Transverse colon (tissue), 4 donors: ENCODE measurements around the gene GPR108. TPM values are rescaled to one million over a fixed set of nuclear protein-coding genes. Genes with fewer than 3 reads are reported as not detected.
A peak's percentile ranks its signal among the peaks of the same experiment; 100 is the strongest.
"Not testable (repeated sequence)": the region's sequence is repeated elsewhere in the genome, so short reads cannot be mapped to it uniquely, and the experiment has no call there.

Experiments
- DNase-seq: peaks from one replicate; pipeline ENCODE4 v3.0.0-alpha.2; 2019
- H3K27ac ChIP-seq, 4 donors: fragments of 200-600 bp; sonication (generic); 2 replicates each; pipeline ENCODE4 v1.5.1; 2016 to 2018; ENCODE audit warnings: inconsistent platforms in 4 of 4
- H3K27me3 ChIP-seq: fragments of 200-600 bp; sonication (generic); 2 replicates; pipeline ENCODE4 v1.5.1; 2017; ENCODE audit warnings: inconsistent platforms
- H3K36me3 ChIP-seq, 4 donors: fragments of 200-600 bp; sonication (generic); 2 replicates each; pipeline ENCODE4 v1.5.1; 2017 to 2019; ENCODE audit warnings: inconsistent platforms in 4 of 4
- H3K4me1 ChIP-seq, 4 donors: fragments of 200-600 bp; sonication (generic); 2 replicates each; pipeline ENCODE4 v1.5.1; 2017 to 2020; ENCODE audit warnings: inconsistent platforms in 4 of 4
- H3K4me3 ChIP-seq, 4 donors: fragments of 200-600 bp; sonication (generic); 1 replicate in 1 of 4; 2 replicates in 3 of 4; pipeline versions ENCODE4 v1.5.1 to v1.6.1; 2017 to 2019; ENCODE audit warnings: inconsistent platforms in 4 of 4
- H3K9me3 ChIP-seq, 2 donors: fragments of 200-600 bp; sonication (generic); 2 replicates each; pipeline ENCODE4 v1.5.1; 2017 to 2019; ENCODE audit warnings: inconsistent platforms in 2 of 2
- EP300 ChIP-seq: sonication (generic); formaldehyde crosslinking; IDR thresholded peaks from one replicate; pipeline ENCODE4 v1.6.1; 2017; ENCODE audit warnings: antibody characterized with exemption, low read depth
- POLR2A ChIP-seq: fragments of 450-650 bp; IDR thresholded peaks from one replicate; pipeline ENCODE4 v1.6.1; 2016; ENCODE audit warnings: antibody characterized with exemption, mild to moderate bottlenecking, moderate library complexity
- POLR2AphosphoS5 ChIP-seq, 3 donors: sonication (generic); formaldehyde crosslinking; IDR thresholded peaks; one replicate each; pipeline ENCODE4 v1.6.1; 2016; ENCODE audit warnings: antibody characterized with exemption in 3 of 3
- WGBS, 2 donors: methylation state at CpG; one replicate each; pipeline ENCODE4 v1.1.5; 2018; ENCODE audit warnings: low coverage in 1 of 2; 5-methylcytosine and 5-hydroxymethylcytosine counted together
- in situ Hi-C, 4 donors: fragments of 200-750 bp; cut with MboI; loops; one replicate each; pipeline versions ENCODE4 v1.15.0 to v1.15.1; 2017; ENCODE audit warnings: low sequenced_read_pairs in 3 of 4, low pct_ligation_motif_present in 1 of 4, low pct_unique_long_range_greater_than_20kb in 1 of 4
- intact Hi-C: fragments of 100-400 bp; cut with DNase I; formaldehyde crosslinking; loops from one replicate; pipeline ENCODE4 v1.15.1; 2023; ENCODE audit warnings: low total_unique reads
- total RNA-seq, 4 donors: library from RNA; depleted of rRNA; stranded (reverse); fragments of >200 nt; gene quantifications; one replicate each; pipeline ENCODE4 v1.1.0, GENCODE V29; 2016
- TF ChIP-seq, protein P1 (sequence below), 5 experiments: fragments of 200-600 bp in 3 of 5; fragments of 450-650 bp in 2 of 5; sonication (generic) in 3 of 5; IDR thresholded peaks; 1 replicate in 2 of 5; 2 replicates in 3 of 5; pipeline ENCODE4 v1.5.1; 2016 to 2017; ENCODE audit warnings: antibody characterized with exemption in 5 of 5, inconsistent platforms in 3 of 5, mild to moderate bottlenecking in 2 of 5, moderate library complexity in 1 of 5

GPR108 gene
- total RNA-seq, 4 donors from 2014 or later: 38.0 to 118 (median 90.6) TPM

DNA sequence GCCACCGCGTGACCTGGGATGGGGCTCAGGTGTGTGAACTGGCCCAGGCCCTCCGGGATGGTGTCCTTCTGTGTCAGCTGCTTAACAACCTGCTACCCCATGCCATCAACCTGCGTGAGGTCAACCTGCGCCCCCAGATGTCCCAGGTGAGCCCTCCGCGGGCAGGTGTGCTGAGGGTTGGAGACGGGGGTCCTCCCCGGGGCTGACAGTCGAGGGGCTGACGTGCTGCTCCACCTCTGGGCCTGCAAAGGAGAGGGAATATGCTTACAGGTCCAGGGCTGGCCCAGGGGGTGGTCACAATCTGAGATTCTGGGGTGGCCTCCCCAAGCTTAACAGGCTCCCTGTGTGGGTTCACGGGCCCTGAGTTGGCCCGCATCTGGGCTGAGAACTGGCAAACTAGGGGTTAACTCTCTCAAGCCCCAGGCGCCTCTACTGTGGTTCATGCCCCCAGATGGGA lies 35.5 kb upstream of the GPR108 start:
- Histone ChIP-seq H3K27ac (peak overlapping the region; percentile 61 to 87 (median 74)), H3K9me3 (no peaks in the 10 kb centered on the region), H3K27me3 (no peaks in the 10 kb centered on the region), H3K4me1 (peaks cover 0 to 5% (median 2%) of the 10 kb centered on the region in 4 donors), H3K36me3 (no peaks in the 10 kb centered on the region), H3K4me3 (peak overlapping the region; percentile 25 to 49 (median 38))
- in situ Hi-C loops (no loop called here), intact Hi-C loops (no loop called here)
- 26% methylated on average over 6 of the region's 14 CpGs; no CpG with 5 or more reads in 1 of the 2 donors for WGBS, 2 donors
- DNase-seq: no peak
- no peak for TF ChIP-seq POLR2AphosphoS5 (IDR thresholded peaks at IDR 0.05)
- no peak for TF ChIP-seq POLR2A
- TF ChIP-seq EP300: no peak
- TF ChIP-seq, protein P1, sequence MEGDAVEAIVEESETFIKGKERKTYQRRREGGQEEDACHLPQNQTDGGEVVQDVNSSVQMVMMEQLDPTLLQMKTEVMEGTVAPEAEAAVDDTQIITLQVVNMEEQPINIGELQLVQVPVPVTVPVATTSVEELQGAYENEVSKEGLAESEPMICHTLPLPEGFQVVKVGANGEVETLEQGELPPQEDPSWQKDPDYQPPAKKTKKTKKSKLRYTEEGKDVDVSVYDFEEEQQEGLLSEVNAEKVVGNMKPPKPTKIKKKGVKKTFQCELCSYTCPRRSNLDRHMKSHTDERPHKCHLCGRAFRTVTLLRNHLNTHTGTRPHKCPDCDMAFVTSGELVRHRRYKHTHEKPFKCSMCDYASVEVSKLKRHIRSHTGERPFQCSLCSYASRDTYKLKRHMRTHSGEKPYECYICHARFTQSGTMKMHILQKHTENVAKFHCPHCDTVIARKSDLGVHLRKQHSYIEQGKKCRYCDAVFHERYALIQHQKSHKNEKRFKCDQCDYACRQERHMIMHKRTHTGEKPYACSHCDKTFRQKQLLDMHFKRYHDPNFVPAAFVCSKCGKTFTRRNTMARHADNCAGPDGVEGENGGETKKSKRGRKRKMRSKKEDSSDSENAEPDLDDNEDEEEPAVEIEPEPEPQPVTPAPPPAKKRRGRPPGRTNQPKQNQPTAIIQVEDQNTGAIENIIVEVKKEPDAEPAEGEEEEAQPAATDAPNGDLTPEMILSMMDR (IDR thresholded peaks at IDR 0.05): no peak

DNA sequence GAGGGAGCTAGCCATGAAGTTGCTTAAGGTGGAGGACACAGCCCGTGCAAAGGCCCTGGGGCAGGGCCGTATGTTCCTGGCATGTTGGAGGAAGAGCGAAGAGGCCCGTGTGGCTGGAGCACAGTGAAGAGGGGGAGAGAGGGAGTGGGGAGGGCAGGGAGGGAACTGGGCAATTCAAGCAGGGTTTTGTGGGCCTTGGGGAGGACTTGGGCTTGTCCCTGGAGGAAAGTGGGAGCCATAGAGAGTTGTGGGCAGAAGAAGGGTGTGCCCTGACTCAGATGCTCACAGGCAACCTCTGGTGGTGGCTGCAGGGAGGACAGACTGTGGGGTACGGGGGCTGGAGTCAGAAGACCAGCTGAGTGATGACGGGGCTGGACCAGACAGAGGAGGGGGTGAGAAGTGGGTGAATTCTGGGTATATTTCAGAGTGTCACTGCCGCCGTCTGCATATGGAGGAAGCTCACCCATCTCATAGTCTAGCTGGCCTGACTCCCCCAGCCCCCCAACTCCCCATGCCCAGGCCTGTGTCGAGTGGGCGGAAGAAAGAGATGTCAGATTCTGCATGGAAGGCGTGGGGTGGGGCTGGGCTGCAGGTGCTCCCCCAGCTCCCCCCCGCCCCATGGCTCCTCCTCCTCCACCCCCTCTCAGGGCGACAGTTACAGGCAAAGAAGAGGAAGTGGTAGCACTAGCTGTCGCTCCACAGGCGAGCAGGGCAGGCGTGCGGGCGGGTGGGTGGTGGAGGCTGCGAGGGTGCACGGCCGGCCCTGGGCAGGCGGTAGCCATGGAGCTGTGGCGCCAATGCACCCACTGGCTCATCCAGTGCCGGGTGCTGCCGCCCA lies 34.9 kb upstream of the GPR108 start, which contains the start of gene VAV1:
Gene VAV1 (plus strand): TSS at position 681 of the 838 bp plus-strand sequence. CDS start 100 bp downstream, at position 781.
- Histone ChIP-seq H3K27me3 (peaks cover 6% of the 10 kb centered on the region), H3K27ac (peak within 1 kb of the TSS; percentile 61 to 87 (median 74)), H3K4me1 (peaks cover 0 to 11% (median 3%) of the 10 kb centered on the region in 4 donors), H3K4me3 (peak within 1 kb of the TSS; percentile 25 to 49 (median 38)), H3K9me3 (no peaks in the 10 kb centered on the region), H3K36me3 (no peaks in the 10 kb centered on the region)
- TF ChIP-seq POLR2A (peak; percentile 59), POLR2AphosphoS5 (IDR thresholded peaks at IDR 0.05) (peak; percentile 48 to 84 (median 71)), EP300 (no peak)
- TF ChIP-seq, protein P1 (IDR thresholded peaks at IDR 0.05): no peak
- intact Hi-C loops: no loop called here
- in situ Hi-C loops: no loop called here
- DNase-seq: peak; percentile 84
- WGBS, 2 donors: 7 to 33% methylated on average over 3 to 19 of the region's 25 CpGs

DNA sequence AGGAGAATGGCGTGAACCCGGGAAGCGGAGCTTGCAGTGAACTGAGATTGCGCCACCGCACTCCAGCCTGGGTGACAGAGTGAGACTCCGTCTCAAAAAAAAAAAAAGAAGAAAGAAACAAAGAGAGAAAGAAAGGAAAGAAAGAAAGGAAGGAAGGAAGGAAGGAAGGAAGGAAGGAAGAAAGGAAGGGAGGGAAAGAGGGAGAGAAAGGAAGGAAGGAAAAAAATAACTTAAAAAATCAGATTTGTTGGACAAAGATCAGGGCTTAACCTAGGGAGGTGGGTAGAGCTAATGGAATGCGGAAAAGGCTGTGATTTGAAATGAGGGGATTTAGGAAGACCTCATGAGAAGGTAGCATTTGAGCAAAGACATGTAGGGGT lies 34.3 kb upstream of the GPR108 start:
- H3K4me3 ChIP-seq, H3K27ac ChIP-seq, H3K9me3 ChIP-seq, in situ Hi-C loops, DNase-seq, H3K36me3 ChIP-seq, intact Hi-C loops: not testable (repeated sequence)
- H3K4me1 ChIP-seq: peaks cover 0 to 14% (median 4%) of the 10 kb centered on the region in 4 donors
- peaks cover 11% of the 10 kb centered on the region for H3K27me3 ChIP-seq
- 92 to 100% methylated on average over 1 to 7 of the region's 7 CpGs for WGBS, 2 donors

DNA sequence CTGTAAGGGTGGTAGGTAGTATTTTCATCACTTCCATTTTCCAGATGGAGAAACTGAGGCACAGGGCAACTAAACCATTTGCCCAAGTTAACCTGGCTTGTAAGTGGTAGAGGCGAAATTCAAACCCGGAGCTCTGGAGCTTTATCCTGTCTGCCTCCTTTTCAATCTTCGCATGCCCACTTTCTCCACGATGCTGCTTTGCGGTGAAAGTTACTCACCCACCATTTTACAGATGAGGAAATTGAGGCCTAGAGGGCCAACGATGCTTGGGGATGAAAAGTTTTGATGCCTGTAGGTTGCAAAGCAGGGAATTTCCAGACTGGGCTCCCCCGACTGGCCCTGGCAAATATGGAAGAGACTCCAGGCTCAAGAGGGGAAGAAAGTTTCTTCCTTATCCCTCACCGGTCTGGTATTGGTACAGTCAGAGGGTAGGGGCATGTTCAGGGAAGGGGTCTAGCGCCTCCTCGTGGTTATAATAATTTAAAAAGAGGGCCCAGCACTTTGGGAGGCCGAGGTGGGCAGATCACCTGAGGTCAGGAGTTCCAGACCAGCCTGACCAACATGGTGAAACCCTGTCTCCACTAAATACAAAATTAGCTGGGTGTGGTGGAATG lies 31.7 kb upstream of the GPR108 start:
- DNase-seq: no peak
- no peak overlapping the region for H3K27ac ChIP-seq
- H3K4me1 ChIP-seq: peaks cover 0 to 24% (median 7%) of the 10 kb centered on the region in 4 donors
- no peak overlapping the region for H3K4me3 ChIP-seq
- H3K36me3 ChIP-seq: no peaks in the 10 kb centered on the region
- H3K27me3 ChIP-seq: peaks cover 11% of the 10 kb centered on the region
- in situ Hi-C loops (no loop called here), intact Hi-C loops (no loop called here)
- no peaks in the 10 kb centered on the region for H3K9me3 ChIP-seq
- TF ChIP-seq POLR2A: no peak
- TF ChIP-seq POLR2AphosphoS5 (IDR thresholded peaks at IDR 0.05): no peak
- TF ChIP-seq EP300: no peak
- TF ChIP-seq, protein P1 (IDR thresholded peaks at IDR 0.05): peak; percentile 31 to 48 (median 39)
- WGBS, 2 donors: 63 to 84% methylated on average over 6 to 11 of the region's 11 CpGs
